HL-60 (cell line): ENCODE results near the gene MAGEA6.
"Not testable (repeated sequence)": the region's sequence is repeated elsewhere in the genome, so short reads cannot be mapped to it uniquely, and the experiment has no call there.

Experiments
- DNase-seq, 2 experiments: peaks; one replicate each; pipeline ENCODE4 v3.0.0-alpha.2; 2010 to 2020; ENCODE audit warnings: low read depth in 1 of 2, low spot score in 1 of 2
- H3K27ac ChIP-seq: fragments of 250-450 bp; sonication (Bioruptor Pico); replicated peaks from 2 replicates; pipeline ENCODE4 v1.5.1; 2020; ENCODE audit warnings: mild to moderate bottlenecking, moderate library complexity
- H3K27me3 ChIP-seq: fragments of 250-450 bp; sonication (Bioruptor Pico); 2 replicates; pipeline ENCODE4 v1.5.1; 2021; ENCODE audit warnings: mild to moderate bottlenecking, moderate library complexity; ENCODE audit not compliant: insufficient read depth, poor library complexity, severe bottlenecking
- H3K4me3 ChIP-seq: replicated peaks from 2 replicates; pipeline ENCODE4 v1.5.1; 2011; ENCODE audit warnings: mild to moderate bottlenecking, control low read depth, low read length; ENCODE audit not compliant: insufficient read depth
- CTCF ChIP-seq: IDR thresholded peaks from one replicate; pipeline ENCODE4 v1.5.1; 2011; ENCODE audit warnings: low read length, control low read depth, inconsistent platforms; ENCODE audit not compliant: insufficient read depth
- GABPA ChIP-seq: IDR thresholded peaks from 2 replicates; pipeline ENCODE4 v1.6.1; 2012; ENCODE audit warnings: low read depth
- POLR2AphosphoS5 ChIP-seq: IDR thresholded peaks from 2 replicates; pipeline ENCODE4 v1.6.1; 2012; ENCODE audit warnings: low read depth
- REST ChIP-seq: IDR thresholded peaks from 2 replicates; pipeline ENCODE4 v1.6.1; 2012; ENCODE audit warnings: low read depth; ENCODE audit not compliant: insufficient replicate concordance
- SPI1 ChIP-seq: IDR thresholded peaks from 2 replicates; pipeline ENCODE4 v1.6.1; 2012; ENCODE audit warnings: low read depth, mild to moderate bottlenecking, borderline replicate concordance

MAGEA6 gene

GRCh38 chrX:152738560-152738959 is 30.9 kb downstream of the MAGEA6 start:
- H3K4me3 ChIP-seq: no peak overlapping the region
- TF ChIP-seq CTCF: no peak
- no peak for TF ChIP-seq SPI1
- no peak for TF ChIP-seq GABPA
- no peak for TF ChIP-seq POLR2AphosphoS5
- no peak for TF ChIP-seq REST
- no peak overlapping the region for H3K27ac ChIP-seq
- H3K27me3 ChIP-seq: peaks cover 2% of the 10 kb centered on the region
- DNase-seq: no peak

GRCh38 chrX:152736528-152736927 is 33.0 kb downstream of the MAGEA6 start:
- not testable (repeated sequence) for H3K4me3 ChIP-seq, DNase-seq, H3K27me3 ChIP-seq, H3K27ac ChIP-seq

- peaks cover 2% of the 10 kb centered on the region for H3K27me3 ChIP-seq
Observed at GRCh38 chrX:152735860-152736511, 33.5 kb downstream of the MAGEA6 start.

More at GRCh38 chrX:152735860-152736511, 33.5 kb downstream of the MAGEA6 start:
- no peak overlapping the region for H3K4me3 ChIP-seq
- H3K27ac ChIP-seq: no peak overlapping the region
- TF ChIP-seq SPI1: no peak
- TF ChIP-seq REST: no peak
- TF ChIP-seq POLR2AphosphoS5: no peak
- no peak for TF ChIP-seq GABPA
- no peak for TF ChIP-seq CTCF
- no peak for DNase-seq
